BLaER1 treated with 17β-estradiol and CSF1 and Interleukin-3, amounts not matched to agents 10 nM and 100 nM (cell line): ENCODE measurements around the gene DTNBP1.

Source experiments
- H3K27ac ChIP-seq, 11 experiments: shearing (Covaris generic); formaldehyde crosslinking; 2 replicates each; pipeline ENCODE4 v1.8.1; 2022
- H3K27me3 ChIP-seq, 11 experiments: shearing (Covaris generic); formaldehyde crosslinking; 2 replicates each; pipeline ENCODE4 v1.8.1; 2022
- H3K36me3 ChIP-seq, 11 experiments: shearing (Covaris generic); formaldehyde crosslinking; 2 replicates each; pipeline ENCODE4 v1.8.1; 2022
- H3K4me1 ChIP-seq, 10 experiments: shearing (Covaris generic); formaldehyde crosslinking; 2 replicates each; pipeline ENCODE4 v1.8.1; 2022
- H3K4me2 ChIP-seq, 11 experiments: shearing (Covaris generic); formaldehyde crosslinking; 2 replicates each; pipeline ENCODE4 v1.8.1; 2022
- H3K4me3 ChIP-seq, 10 experiments: shearing (Covaris generic); formaldehyde crosslinking; 2 replicates each; pipeline ENCODE4 v1.8.1; 2022
- H3K9ac ChIP-seq, 11 experiments: shearing (Covaris generic); formaldehyde crosslinking; 2 replicates each; pipeline ENCODE4 v1.8.1; 2022
- H3K9me3 ChIP-seq, 11 experiments: shearing (Covaris generic); formaldehyde crosslinking; replicated peaks in 1 of 11; 2 replicates each; pipeline ENCODE4 v1.8.1; 2022
- H4K20me1 ChIP-seq, 11 experiments: shearing (Covaris generic); formaldehyde crosslinking; 2 replicates each; pipeline ENCODE4 v1.8.1; 2022
- Cebpa-rat ChIP-seq, 11 experiments: shearing (Covaris generic); IDR thresholded peaks; 2 replicates each; pipeline ENCODE4 v1.8.1; 2022

The DTNBP1 gene

GRCh38 chr6:15496345-15497131, 166.3 kb downstream of the DTNBP1 start:
- Histone ChIP-seq H3K4me1 (peaks cover 16 to 50% (median 36%) of the 10 kb centered on the region in 10 experiments), H3K27ac (no peak overlapping the region), H4K20me1 (peaks cover 15 to 95% (median 78%) of the 10 kb centered on the region in 11 experiments; a peak in 20 of 22 replicates), H3K36me3 (peaks cover 81 to 96% (median 90%) of the 10 kb centered on the region in 11 experiments), H3K9me3 (no peaks in the 10 kb centered on the region), H3K4me3 (no peak overlapping the region), H3K4me2 (no peak overlapping the region), H3K9ac (no peak overlapping the region), H3K27me3 (no peaks in the 10 kb centered on the region)
- TF ChIP-seq Cebpa-rat (IDR thresholded peaks at IDR 0.05), result no peak

- TF ChIP-seq Cebpa-rat (IDR thresholded peaks at IDR 0.05), result no peak
- H3K27ac ChIP-seq, result no peak overlapping the region
Observed at GRCh38 chr6:15495375-15495901, 167.4 kb downstream of the DTNBP1 start.

GRCh38 chr6:15493437-15494168, 169.2 kb downstream of the DTNBP1 start:
- H3K27me3 ChIP-seq, result no peaks in the 10 kb centered on the region
- H3K36me3 ChIP-seq, result peaks cover 65 to 88% (median 79%) of the 10 kb centered on the region in 11 experiments
- H3K9me3 ChIP-seq, result no peaks in the 10 kb centered on the region
- no peak for TF ChIP-seq Cebpa-rat (IDR thresholded peaks at IDR 0.05)
- peaks cover 16 to 93% (median 75%) of the 10 kb centered on the region in 11 experiments; a peak in 20 of 22 replicates for H4K20me1 ChIP-seq
- peaks cover 31 to 51% (median 41%) of the 10 kb centered on the region in 10 experiments for H3K4me1 ChIP-seq
- no peak overlapping the region for H3K4me2 ChIP-seq
- no peak overlapping the region for H3K4me3 ChIP-seq
- H3K9ac ChIP-seq, result no peak overlapping the region
- no peak overlapping the region for H3K27ac ChIP-seq

More at GRCh38 chr6:15495375-15495901, 167.4 kb downstream of the DTNBP1 start:
- peaks cover 70 to 88% (median 82%) of the 10 kb centered on the region in 11 experiments for H3K36me3 ChIP-seq
- H3K4me3 ChIP-seq, result no peak overlapping the region
- H4K20me1 ChIP-seq, result peaks cover 14 to 93% (median 76%) of the 10 kb centered on the region in 11 experiments; a peak in 20 of 22 replicates
- H3K27me3 ChIP-seq, result no peaks in the 10 kb centered on the region
- no peaks in the 10 kb centered on the region for H3K9me3 ChIP-seq
- H3K9ac ChIP-seq, result no peak overlapping the region
- no peak overlapping the region for H3K4me2 ChIP-seq
- H3K4me1 ChIP-seq, result peaks cover 25 to 50% (median 36%) of the 10 kb centered on the region in 10 experiments

DNA sequence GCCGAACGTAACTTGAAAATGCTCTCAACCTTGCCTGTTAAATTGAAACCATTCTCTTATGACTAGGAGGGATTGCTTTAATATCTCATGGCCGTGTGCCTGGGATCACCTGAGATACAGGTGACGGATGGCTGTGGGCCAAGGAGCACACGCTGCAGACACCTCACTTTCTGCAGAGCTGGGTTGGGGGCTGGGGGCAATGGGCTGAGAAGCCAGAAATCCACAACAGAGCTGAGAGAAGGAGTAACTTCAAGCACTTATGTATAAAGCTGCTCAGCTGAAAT, 170.9 kb downstream of the DTNBP1 start:
- no peaks in the 10 kb centered on the region for H3K27me3 ChIP-seq
- no peaks in the 10 kb centered on the region for H3K9me3 ChIP-seq
- H3K4me3 ChIP-seq, result no peak overlapping the region
- H3K9ac ChIP-seq, result peak overlapping the region in 6 of 11 experiments; percentile 4 to 43 (median 14); a peak in 6 of 22 replicates
- peaks cover 14 to 89% (median 72%) of the 10 kb centered on the region in 11 experiments; a peak in 20 of 22 replicates for H4K20me1 ChIP-seq
- no peak for TF ChIP-seq Cebpa-rat (IDR thresholded peaks at IDR 0.05)
- peak overlapping the region in 4 of 11 experiments; percentile 0 to 14 (median 9); a peak in 3 of 22 replicates for H3K27ac ChIP-seq
- peaks cover 68 to 86% (median 78%) of the 10 kb centered on the region in 11 experiments for H3K36me3 ChIP-seq
- H3K4me2 ChIP-seq, result peak overlapping the region; percentile 25 to 80 (median 58)
- peaks cover 31 to 51% (median 41%) of the 10 kb centered on the region in 10 experiments for H3K4me1 ChIP-seq

GRCh38 chr6:15491255-15491985, 171.4 kb downstream of the DTNBP1 start:
- Histone ChIP-seq H3K4me2 (peak overlapping the region; percentile 25 to 80 (median 58)), H3K4me3 (no peak overlapping the region), H4K20me1 (peaks cover 16 to 88% (median 77%) of the 10 kb centered on the region in 11 experiments; a peak in 20 of 22 replicates), H3K9ac (peak overlapping the region in 6 of 11 experiments; percentile 4 to 43 (median 14); a peak in 3 of 22 replicates), H3K4me1 (peaks cover 31 to 51% (median 41%) of the 10 kb centered on the region in 10 experiments), H3K27me3 (no peaks in the 10 kb centered on the region), H3K27ac (peak overlapping the region in 4 of 11 experiments; percentile 14 to 29 (median 18); a peak in 5 of 22 replicates), H3K9me3 (no peaks in the 10 kb centered on the region), H3K36me3 (peaks cover 63 to 86% (median 78%) of the 10 kb centered on the region in 11 experiments)
- TF ChIP-seq Cebpa-rat (IDR thresholded peaks at IDR 0.05), result no peak

DNA sequence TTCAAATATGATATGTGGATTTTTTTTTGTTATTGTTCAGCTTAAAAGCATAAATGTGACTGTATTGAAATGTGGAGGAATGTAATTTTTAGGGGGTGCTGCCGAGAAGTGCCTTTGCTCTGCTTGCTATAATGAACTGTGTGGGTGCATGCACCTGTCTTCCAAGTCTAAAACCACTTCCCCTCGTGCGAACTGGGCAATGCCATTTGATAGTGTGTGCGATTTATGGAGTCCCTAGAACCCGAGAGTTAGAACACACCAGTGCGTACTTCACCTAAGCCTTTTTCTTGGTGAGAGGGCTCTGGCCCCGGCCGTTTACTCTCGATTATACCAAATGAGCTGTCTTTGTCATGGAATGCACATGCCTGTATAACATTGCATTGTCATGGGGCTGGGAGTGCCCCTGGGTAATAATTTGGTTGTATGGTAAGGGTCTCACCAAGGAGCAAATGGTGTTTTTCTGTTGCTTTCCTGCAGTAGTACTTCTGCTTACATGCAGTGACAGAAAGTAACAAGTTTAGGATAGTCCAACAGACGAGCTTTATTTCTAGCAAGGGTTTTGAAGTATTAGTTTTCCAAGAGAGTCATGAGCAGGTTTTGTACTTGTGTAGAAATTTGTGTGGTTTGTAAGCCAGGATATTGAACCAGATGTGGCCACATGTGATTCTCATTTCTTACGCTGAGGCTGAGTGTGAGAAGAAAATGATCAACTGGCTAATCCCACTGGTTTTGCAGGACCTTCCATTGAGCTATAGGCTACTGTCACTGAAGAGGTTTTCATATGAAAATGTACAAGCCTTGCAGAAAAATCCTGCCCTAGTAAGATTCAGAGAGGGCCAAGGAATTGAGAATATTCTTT, 172.4 kb downstream of the DTNBP1 start:
- Histone ChIP-seq H3K9me3 (no peaks in the 10 kb centered on the region), H3K4me1 (peaks cover 36 to 54% (median 44%) of the 10 kb centered on the region in 10 experiments), H3K27me3 (no peaks in the 10 kb centered on the region), H3K36me3 (peaks cover 53 to 85% (median 76%) of the 10 kb centered on the region in 11 experiments), H3K27ac (peak overlapping the region in 1 of 11 experiments; percentile 29; a peak in 1 of 22 replicates), H4K20me1 (peaks cover 23 to 88% (median 81%) of the 10 kb centered on the region in 11 experiments; a peak in 20 of 22 replicates), H3K4me2 (peak overlapping the region in 5 of 11 experiments; percentile 10 to 80 (median 22); a peak in 9 of 22 replicates), H3K9ac (peak overlapping the region in 3 of 11 experiments; percentile 9 to 35 (median 26); a peak in 2 of 22 replicates), H3K4me3 (no peak overlapping the region)
- TF ChIP-seq Cebpa-rat (IDR thresholded peaks at IDR 0.05), result no peak

- H3K27me3 ChIP-seq, result no peaks in the 10 kb centered on the region
- no peak overlapping the region; a peak in 1 of 22 replicates for H3K27ac ChIP-seq
- no peak for TF ChIP-seq Cebpa-rat (IDR thresholded peaks at IDR 0.05)
- peaks cover 43 to 76% (median 66%) of the 10 kb centered on the region in 11 experiments for H3K36me3 ChIP-seq
- no peak overlapping the region for H3K9ac ChIP-seq
- H3K9me3 ChIP-seq, result no peaks in the 10 kb centered on the region
- H4K20me1 ChIP-seq, result peaks cover 28 to 89% (median 79%) of the 10 kb centered on the region in 11 experiments; a peak in 20 of 22 replicates
- H3K4me2 ChIP-seq, result peak overlapping the region in 6 of 11 experiments; percentile 6 to 55 (median 16); a peak in 6 of 22 replicates
- no peak overlapping the region for H3K4me3 ChIP-seq
- peaks cover 37 to 56% (median 46%) of the 10 kb centered on the region in 10 experiments for H3K4me1 ChIP-seq
Observed at GRCh38 chr6:15489261-15489962, 173.4 kb downstream of the DTNBP1 start.
